Astrocyte (in vitro differentiated cells and primary cell): Measurements from ENCODE around the gene SUCNR1. TPM values are rescaled to one million over a fixed set of nuclear protein-coding genes. Genes with fewer than 3 reads are reported as not detected.

Experiments
- DNase-seq: peaks from one replicate; pipeline ENCODE4 v3.0.0-alpha.2; 2010; ENCODE audit warnings: low read depth
- FAIRE-seq: peaks from 2 replicates; lab custom pipeline; 2011; peaks lifted over from hg19 to GRCh38; lab: Jason Lieb, UNC
- H2AFZ ChIP-seq: 2 replicates; pipeline ENCODE4 v1.6.0; 2012; ENCODE audit warnings: low read depth, low read length, inconsistent platforms
- H3K27ac ChIP-seq: 2 replicates; pipeline ENCODE4 v1.5.1; 2011; ENCODE audit warnings: low read depth, low read length, inconsistent platforms
- H3K27me3 ChIP-seq: 2 replicates; pipeline ENCODE4 v1.6.0; 2011; ENCODE audit warnings: low read length, inconsistent platforms; ENCODE audit not compliant: insufficient read depth
- H3K36me3 ChIP-seq: 2 replicates; pipeline ENCODE4 v1.5.1; 2011; ENCODE audit warnings: low read length, inconsistent platforms; ENCODE audit not compliant: insufficient read depth
- H3K4me1 ChIP-seq: 2 replicates; pipeline ENCODE4 v1.5.1; 2011; ENCODE audit warnings: low read length, inconsistent platforms; ENCODE audit not compliant: insufficient read depth
- H3K4me2 ChIP-seq: 2 replicates; pipeline ENCODE4 v1.6.0; 2012; ENCODE audit warnings: low read length, inconsistent platforms
- H3K4me3 ChIP-seq: 2 replicates; pipeline ENCODE4 v1.5.1; 2011; ENCODE audit warnings: low read depth, mild to moderate bottlenecking, low read length, inconsistent platforms; ENCODE audit not compliant: insufficient read depth
- H3K79me2 ChIP-seq: 2 replicates; pipeline ENCODE4 v1.6.0; 2012; ENCODE audit warnings: mild to moderate bottlenecking, low read length, inconsistent platforms; ENCODE audit not compliant: insufficient read depth
- H3K9ac ChIP-seq: 2 replicates; pipeline ENCODE4 v1.6.0; 2012; ENCODE audit warnings: mild to moderate bottlenecking, low read length, inconsistent platforms
- H3K9me3 ChIP-seq: 2 replicates; pipeline ENCODE4 v1.5.1; 2012; ENCODE audit warnings: low read depth, mild to moderate bottlenecking, low read length, inconsistent platforms; ENCODE audit not compliant: insufficient read depth
- H4K20me1 ChIP-seq: 2 replicates; pipeline ENCODE4 v1.6.0; 2012; ENCODE audit warnings: low read length, inconsistent platforms; ENCODE audit not compliant: insufficient read depth
- H3K27ac Mint-ChIP-seq: one replicate; pipeline ENCODE4 v1.8.0; 2021; ENCODE audit warnings: mild to moderate bottlenecking, mixed read lengths; ENCODE audit not compliant: unreplicated experiment
- H3K27me3 Mint-ChIP-seq: one replicate; pipeline ENCODE4 v1.8.0; 2021; ENCODE audit warnings: low read depth, mixed read lengths; ENCODE audit not compliant: unreplicated experiment
- H3K36me3 Mint-ChIP-seq: one replicate; pipeline ENCODE4 v1.8.0; 2021; ENCODE audit warnings: low read depth, mixed read lengths; ENCODE audit not compliant: unreplicated experiment
- H3K4me1 Mint-ChIP-seq: one replicate; pipeline ENCODE4 v1.8.0; 2021; ENCODE audit warnings: low read depth, mixed read lengths; ENCODE audit not compliant: unreplicated experiment
- H3K4me3 Mint-ChIP-seq: one replicate; pipeline ENCODE4 v1.8.0; 2021; ENCODE audit warnings: mild to moderate bottlenecking, moderate library complexity, mixed read lengths; ENCODE audit not compliant: unreplicated experiment
- H3K9me3 Mint-ChIP-seq: one replicate; pipeline ENCODE4 v1.8.0; 2021; ENCODE audit warnings: mild to moderate bottlenecking, mixed read lengths; ENCODE audit not compliant: unreplicated experiment
- CTCF ChIP-seq: IDR thresholded peaks from 2 replicates; pipeline ENCODE4 v1.5.1; 2011; ENCODE audit warnings: low read depth, mild to moderate bottlenecking, inconsistent platforms, low read length, moderate library complexity; ENCODE audit not compliant: insufficient read depth
- EZH2 ChIP-seq: IDR thresholded peaks from 2 replicates; pipeline ENCODE4 v1.6.1; 2012; ENCODE audit warnings: mild to moderate bottlenecking, low read length, inconsistent platforms; ENCODE audit not compliant: insufficient read depth
- total RNA-seq: library from RNA; stranded (reverse); gene quantifications from 2 replicates; pipeline ENCODE4 v1.2.1, GENCODE V29; 2021

SUCNR1 gene
- total RNA-seq, 1 donor from 2014 or later = not detected

GRCh38 chr3:151859233-151859673 lies 14.2 kb upstream of the SUCNR1 start:
- H3K9me3 Mint-ChIP-seq = no peaks in the 10 kb centered on the region
- H3K4me1 Mint-ChIP-seq = peaks cover 23% of the 10 kb centered on the region
- Histone ChIP-seq H3K9ac (no peak overlapping the region), H3K36me3 (no peaks in the 10 kb centered on the region), H3K27me3 (no peaks in the 10 kb centered on the region), H3K4me2 (no peak overlapping the region), H3K4me3 (no peak overlapping the region), H3K9me3 (no peaks in the 10 kb centered on the region), H4K20me1 (no peaks in the 10 kb centered on the region), H2AFZ (no peak overlapping the region), H3K27ac (no peak overlapping the region), H3K79me2 (no peaks in the 10 kb centered on the region), H3K4me1 (peaks cover 6% of the 10 kb centered on the region)
- FAIRE-seq (no peak), DNase-seq (peak; percentile 29)
- H3K4me3 Mint-ChIP-seq = no peak overlapping the region
- no peaks in the 10 kb centered on the region for H3K27me3 Mint-ChIP-seq
- no peaks in the 10 kb centered on the region for H3K36me3 Mint-ChIP-seq
- TF ChIP-seq CTCF (no peak), EZH2 (no peak)
- peak overlapping the region; percentile 3 for H3K27ac Mint-ChIP-seq

GRCh38 chr3:151859905-151860304 lies 13.5 kb upstream of the SUCNR1 start:
- Histone ChIP-seq H4K20me1 (no peaks in the 10 kb centered on the region), H3K27me3 (no peaks in the 10 kb centered on the region), H3K9me3 (no peaks in the 10 kb centered on the region), H3K79me2 (no peaks in the 10 kb centered on the region), H3K4me2 (no peak overlapping the region), H2AFZ (no peak overlapping the region), H3K4me3 (no peak overlapping the region), H3K27ac (no peak overlapping the region), H3K4me1 (peaks cover 9% of the 10 kb centered on the region), H3K9ac (no peak overlapping the region), H3K36me3 (no peaks in the 10 kb centered on the region)
- Mint-ChIP-seq H3K36me3 (no peaks in the 10 kb centered on the region), H3K4me1 (peaks cover 30% of the 10 kb centered on the region), H3K9me3 (no peaks in the 10 kb centered on the region), H3K27ac (peak overlapping the region; percentile 60), H3K4me3 (no peak overlapping the region), H3K27me3 (no peaks in the 10 kb centered on the region)
- no peak for FAIRE-seq
- DNase-seq = peak; percentile 82
- TF ChIP-seq EZH2 (no peak), CTCF (no peak)

GRCh38 chr3:151863611-151864010 lies 9.8 kb upstream of the SUCNR1 start:
- H3K9me3 Mint-ChIP-seq = peaks cover 5% of the 10 kb centered on the region
- no peak for TF ChIP-seq CTCF
- no peak for TF ChIP-seq EZH2
- H3K36me3 Mint-ChIP-seq = no peaks in the 10 kb centered on the region
- H3K4me3 Mint-ChIP-seq = no peak overlapping the region
- Histone ChIP-seq H3K4me1 (peaks cover 9% of the 10 kb centered on the region), H3K36me3 (no peaks in the 10 kb centered on the region), H4K20me1 (no peaks in the 10 kb centered on the region), H3K9me3 (no peaks in the 10 kb centered on the region), H3K79me2 (no peaks in the 10 kb centered on the region), H3K4me3 (no peak overlapping the region), H3K27ac (no peak overlapping the region), H3K27me3 (no peaks in the 10 kb centered on the region), H3K9ac (no peak overlapping the region), H2AFZ (peak overlapping the region; percentile 28), H3K4me2 (peak overlapping the region; percentile 5)
- DNase-seq (peak; percentile 72), FAIRE-seq (no peak)
- H3K27ac Mint-ChIP-seq = peak overlapping the region; percentile 42
- H3K27me3 Mint-ChIP-seq = no peaks in the 10 kb centered on the region
- H3K4me1 Mint-ChIP-seq = peaks cover 39% of the 10 kb centered on the region
